ENCODE data around the gene TOX2. TPM values are rescaled to one million over a fixed set of nuclear protein-coding genes. Genes with fewer than 3 reads are reported as not detected.

TOX2 gene
- total and polyA plus RNA-seq, 10 donors, result 1.1 to 6.4 (median 5.0) TPM

DNA sequence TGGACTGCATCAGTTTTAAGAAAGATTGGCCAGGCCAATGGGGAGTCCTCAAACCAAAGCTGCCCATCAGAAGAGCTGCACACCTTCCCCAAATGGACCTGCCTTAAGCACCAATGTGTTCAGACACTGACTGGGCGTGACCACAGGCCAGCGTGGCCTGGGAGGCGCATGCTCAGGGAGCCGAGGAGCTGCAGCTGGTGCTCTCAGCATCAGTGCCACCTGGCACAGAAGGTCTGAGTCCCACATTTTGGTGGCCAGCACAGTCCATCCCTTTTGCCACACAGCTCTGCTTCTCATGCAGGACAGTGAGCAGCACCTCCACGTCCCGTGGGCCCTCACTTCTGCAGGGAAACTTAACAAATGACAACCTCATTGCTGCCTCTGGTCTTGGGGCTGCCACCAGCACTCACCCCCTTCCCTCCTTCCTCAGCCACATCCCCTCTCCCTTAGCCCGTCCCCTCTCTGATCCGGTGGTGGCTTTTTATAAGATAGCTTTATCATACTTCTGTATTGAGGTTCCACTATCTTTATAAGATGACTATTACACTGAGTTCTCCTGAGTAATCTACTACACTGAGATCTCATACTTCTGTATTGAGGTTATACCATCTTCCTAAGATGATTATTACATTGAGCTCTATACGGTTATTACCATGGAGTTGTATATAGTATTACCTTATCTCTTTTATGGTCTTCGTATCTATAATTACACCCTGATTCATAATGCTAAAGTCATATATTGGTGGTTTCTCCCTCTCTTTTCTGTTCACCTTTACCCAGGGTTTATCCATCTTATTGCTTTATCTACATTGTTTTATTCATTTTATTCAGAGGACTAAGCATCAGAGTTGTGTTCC lies 109.1 kb downstream of the TOX2 start:
- intact Hi-C loops (cut with DNase I; ENCODE audit: low total_unique reads), result no loop called here
- 82 to 91% (median 87%) methylated on average over 10 of the region's 10 CpGs for WGBS, 5 donors
- no peak overlapping the region for H3K4me3 ChIP-seq
- H3K36me3 ChIP-seq, result no peaks in the 10 kb centered on the region
- H3K27me3 ChIP-seq (replicated peaks in 1 of 7), result peaks cover 0 to 29% (median 0%) of the 10 kb centered on the region in 7 donors
- H3K4me1 ChIP-seq, result peaks cover 0 to 35% (median 16%) of the 10 kb centered on the region in 6 donors
- no peaks in the 10 kb centered on the region for H3K9me3 ChIP-seq
- no peak overlapping the region for H3K27ac ChIP-seq
- no peak for DNase-seq
- TF ChIP-seq POLR2A (IDR thresholded peaks at IDR 0.05) (no peak), POLR2AphosphoS5 (IDR thresholded peaks at IDR 0.05) (no peak)
- TF ChIP-seq, protein P1, sequence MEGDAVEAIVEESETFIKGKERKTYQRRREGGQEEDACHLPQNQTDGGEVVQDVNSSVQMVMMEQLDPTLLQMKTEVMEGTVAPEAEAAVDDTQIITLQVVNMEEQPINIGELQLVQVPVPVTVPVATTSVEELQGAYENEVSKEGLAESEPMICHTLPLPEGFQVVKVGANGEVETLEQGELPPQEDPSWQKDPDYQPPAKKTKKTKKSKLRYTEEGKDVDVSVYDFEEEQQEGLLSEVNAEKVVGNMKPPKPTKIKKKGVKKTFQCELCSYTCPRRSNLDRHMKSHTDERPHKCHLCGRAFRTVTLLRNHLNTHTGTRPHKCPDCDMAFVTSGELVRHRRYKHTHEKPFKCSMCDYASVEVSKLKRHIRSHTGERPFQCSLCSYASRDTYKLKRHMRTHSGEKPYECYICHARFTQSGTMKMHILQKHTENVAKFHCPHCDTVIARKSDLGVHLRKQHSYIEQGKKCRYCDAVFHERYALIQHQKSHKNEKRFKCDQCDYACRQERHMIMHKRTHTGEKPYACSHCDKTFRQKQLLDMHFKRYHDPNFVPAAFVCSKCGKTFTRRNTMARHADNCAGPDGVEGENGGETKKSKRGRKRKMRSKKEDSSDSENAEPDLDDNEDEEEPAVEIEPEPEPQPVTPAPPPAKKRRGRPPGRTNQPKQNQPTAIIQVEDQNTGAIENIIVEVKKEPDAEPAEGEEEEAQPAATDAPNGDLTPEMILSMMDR (IDR thresholded peaks at IDR 0.05 in 8 of 11, conservative IDR thresholded peaks at IDR 0.05 in 3 of 11), result no peak

DNA sequence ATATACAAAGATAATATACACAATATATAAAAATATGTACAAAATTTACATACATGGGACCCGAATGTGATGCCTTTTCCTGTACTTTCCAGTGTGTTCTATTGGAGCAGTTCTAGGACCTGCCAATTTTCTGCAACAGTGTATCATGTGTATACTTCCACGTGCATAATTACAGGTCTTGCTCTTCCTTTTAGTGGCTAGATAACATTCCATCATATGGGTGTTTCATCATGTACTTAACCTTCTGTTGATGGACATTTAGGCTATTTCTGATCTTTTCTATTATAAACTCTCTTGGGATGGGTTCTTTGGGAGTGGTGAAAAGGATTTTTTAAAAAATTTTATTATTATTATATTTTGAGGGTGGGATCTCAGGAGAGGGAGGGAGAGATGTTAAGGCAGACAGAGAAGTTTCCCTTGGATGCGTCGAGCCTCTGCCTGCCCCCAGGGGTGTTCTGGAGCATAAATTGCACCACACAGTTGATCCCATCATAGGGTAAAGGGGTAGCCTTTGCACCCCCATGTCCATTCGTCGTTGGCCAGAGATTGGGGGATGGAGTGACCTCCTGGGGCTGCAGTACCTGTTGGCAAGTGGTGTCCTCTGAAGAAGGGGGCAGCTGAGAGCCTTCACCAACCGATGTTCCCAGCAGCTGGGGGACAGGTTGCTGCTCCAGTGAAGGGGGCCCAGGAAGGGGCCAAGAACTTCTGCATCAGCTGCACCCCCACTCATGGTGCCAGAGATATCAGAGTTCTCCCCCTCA lies 110.3 kb downstream of the TOX2 start:
- intact Hi-C loops (cut with DNase I; ENCODE audit: low total_unique reads), result no loop called here
- TF ChIP-seq POLR2A (IDR thresholded peaks at IDR 0.05) (no peak), POLR2AphosphoS5 (IDR thresholded peaks at IDR 0.05) (no peak)
- TF ChIP-seq, protein P1 (IDR thresholded peaks at IDR 0.05 in 8 of 11, conservative IDR thresholded peaks at IDR 0.05 in 3 of 11), result no peak
- H3K27me3 ChIP-seq (replicated peaks in 1 of 7), result peaks cover 0 to 29% (median 0%) of the 10 kb centered on the region in 7 donors
- no peak overlapping the region for H3K27ac ChIP-seq
- no peak for DNase-seq
- 61 to 81% (median 70%) methylated on average over 7 of the region's 7 CpGs for WGBS, 5 donors
- H3K36me3 ChIP-seq, result no peaks in the 10 kb centered on the region
- H3K4me1 ChIP-seq, result peaks cover 0 to 32% (median 5%) of the 10 kb centered on the region in 6 donors
- H3K4me3 ChIP-seq, result no peak overlapping the region
- no peaks in the 10 kb centered on the region for H3K9me3 ChIP-seq

- WGBS, 5 donors, result 86 to 97% (median 93%) methylated on average over 5 to 6 of the region's 6 CpGs
Observed at GRCh38 chr20:44025756-44026155, 111.1 kb downstream of the TOX2 start.

More at GRCh38 chr20:44025756-44026155, 111.1 kb downstream of the TOX2 start:
- no peak overlapping the region for H3K27ac ChIP-seq
- H3K9me3 ChIP-seq, result peaks cover 0 to 4% (median 0%) of the 10 kb centered on the region in 8 donors
- intact Hi-C loops (cut with DNase I; ENCODE audit: low total_unique reads), result no loop called here
- no peak for DNase-seq
- no peaks in the 10 kb centered on the region for H3K36me3 ChIP-seq
- H3K4me3 ChIP-seq, result no peak overlapping the region
- peaks cover 0 to 24% (median 0%) of the 10 kb centered on the region in 6 donors for H3K4me1 ChIP-seq
- peaks cover 0 to 29% (median 0%) of the 10 kb centered on the region in 7 donors for H3K27me3 ChIP-seq (replicated peaks in 1 of 7)
- TF ChIP-seq POLR2AphosphoS5 (IDR thresholded peaks at IDR 0.05) (no peak), POLR2A (IDR thresholded peaks at IDR 0.05) (no peak)
- TF ChIP-seq, protein P1 (IDR thresholded peaks at IDR 0.05 in 8 of 11, conservative IDR thresholded peaks at IDR 0.05 in 3 of 11), result no peak
